GM12892 (cell line): Measurements from ENCODE around the gene CANX.

Experiments used
- DNase-seq: peaks from one replicate; pipeline ENCODE4 v3.0.0; 2011; ENCODE audit not compliant: insufficient read length
- FAIRE-seq: peaks from 2 replicates; lab custom pipeline; 2011; peaks lifted over from hg19 to GRCh38; lab: Jason Lieb, UNC
- POLR2A ChIP-seq: IDR thresholded peaks from 2 replicates; pipeline ENCODE4 v1.6.1; 2011; ENCODE audit warnings: low read depth, low read length, control low read depth
- POLR2AphosphoS5 ChIP-seq: IDR thresholded peaks from 2 replicates; pipeline ENCODE4 v1.6.1; 2011; ENCODE audit warnings: low read depth, low read length, control low read depth
- TAF1 ChIP-seq: IDR thresholded peaks from 2 replicates; pipeline ENCODE4 v1.6.1; 2011; ENCODE audit warnings: low read depth, mild to moderate bottlenecking, control low read depth, low read length, borderline replicate concordance

The CANX gene

GRCh38 chr5:179776411-179776938 lies 77.7 kb downstream of the CANX start:
- TF ChIP-seq POLR2AphosphoS5 (no peak), POLR2A (no peak), TAF1 (no peak)
- no peak for DNase-seq
- no peak for FAIRE-seq

- no peak for TF ChIP-seq TAF1
- no peak for TF ChIP-seq POLR2AphosphoS5
- 0 out of 2 replicates have a peak, but pooled peaks have one; percentile 32 for TF ChIP-seq POLR2A
- no peak for FAIRE-seq
These were observed 78.7 kb downstream of the CANX start for GRCh38 chr5:179777456-179777855.

GRCh38 chr5:179777909-179778308 lies 79.1 kb downstream of the CANX start:
- TF ChIP-seq POLR2AphosphoS5 (no peak), TAF1 (no peak), POLR2A (no peak)
- no peak for FAIRE-seq
- DNase-seq = no peak

More at GRCh38 chr5:179777456-179777855, 78.7 kb downstream of the CANX start:
- no peak for DNase-seq

- FAIRE-seq (no peak), DNase-seq (no peak)
- TF ChIP-seq POLR2A (no peak), POLR2AphosphoS5 (no peak), TAF1 (no peak)
These were observed 79.8 kb downstream of the CANX start for GRCh38 chr5:179778591-179778990.

- FAIRE-seq (no peak), DNase-seq (no peak)
- TF ChIP-seq POLR2AphosphoS5 (no peak), POLR2A (no peak), TAF1 (no peak)
These were observed 81.1 kb downstream of the CANX start for GRCh38 chr5:179779826-179780225.

- FAIRE-seq = no peak
- TF ChIP-seq TAF1 (no peak), POLR2AphosphoS5 (no peak), POLR2A (no peak)
- no peak for DNase-seq
These were observed 81.6 kb downstream of the CANX start for GRCh38 chr5:179780362-179780761.
